Hepatocyte (in vitro differentiated cells): ENCODE results near the gene HADHA.

Experiments used
- EZH2phosphoT487 ChIP-seq: fragments of 200-600 bp; sonication (generic); IDR thresholded peaks from one replicate; pipeline ENCODE4 v1.6.1; 2018; ENCODE audit warnings: antibody characterized with exemption, mild to moderate bottlenecking, low read depth, moderate library complexity; ENCODE audit not compliant: unreplicated experiment, severe bottlenecking
- TF ChIP-seq, protein P1 (sequence below): fragments of 200-600 bp; sonication (generic); IDR thresholded peaks from 2 replicates; pipeline ENCODE4 v1.5.1; 2016; ENCODE audit warnings: antibody characterized with exemption, mild to moderate bottlenecking; ENCODE audit not compliant: poor library complexity

DNA sequence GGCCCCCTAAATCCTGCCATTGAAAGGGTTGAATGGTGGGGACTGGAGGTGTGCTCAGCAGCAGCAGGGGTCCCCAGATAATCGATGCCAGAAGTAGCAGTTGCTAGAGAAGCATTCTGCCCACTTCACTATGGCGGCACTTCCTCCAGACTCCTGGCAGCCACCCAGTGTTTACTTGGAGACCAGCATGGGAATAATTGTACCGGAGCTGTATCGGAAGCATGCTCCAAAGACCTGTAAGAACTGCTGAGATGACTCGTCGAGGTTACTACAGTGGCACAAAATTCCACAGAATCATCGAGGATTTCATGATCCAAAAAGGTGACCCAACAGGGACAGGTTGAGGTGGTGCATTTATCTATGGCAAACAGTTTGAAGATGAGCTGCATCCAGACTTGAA lies 82.5 kb downstream of the HADHA start:
- TF ChIP-seq, protein P1, sequence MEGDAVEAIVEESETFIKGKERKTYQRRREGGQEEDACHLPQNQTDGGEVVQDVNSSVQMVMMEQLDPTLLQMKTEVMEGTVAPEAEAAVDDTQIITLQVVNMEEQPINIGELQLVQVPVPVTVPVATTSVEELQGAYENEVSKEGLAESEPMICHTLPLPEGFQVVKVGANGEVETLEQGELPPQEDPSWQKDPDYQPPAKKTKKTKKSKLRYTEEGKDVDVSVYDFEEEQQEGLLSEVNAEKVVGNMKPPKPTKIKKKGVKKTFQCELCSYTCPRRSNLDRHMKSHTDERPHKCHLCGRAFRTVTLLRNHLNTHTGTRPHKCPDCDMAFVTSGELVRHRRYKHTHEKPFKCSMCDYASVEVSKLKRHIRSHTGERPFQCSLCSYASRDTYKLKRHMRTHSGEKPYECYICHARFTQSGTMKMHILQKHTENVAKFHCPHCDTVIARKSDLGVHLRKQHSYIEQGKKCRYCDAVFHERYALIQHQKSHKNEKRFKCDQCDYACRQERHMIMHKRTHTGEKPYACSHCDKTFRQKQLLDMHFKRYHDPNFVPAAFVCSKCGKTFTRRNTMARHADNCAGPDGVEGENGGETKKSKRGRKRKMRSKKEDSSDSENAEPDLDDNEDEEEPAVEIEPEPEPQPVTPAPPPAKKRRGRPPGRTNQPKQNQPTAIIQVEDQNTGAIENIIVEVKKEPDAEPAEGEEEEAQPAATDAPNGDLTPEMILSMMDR, result no peak
- TF ChIP-seq EZH2phosphoT487, result no peak
